HG02852 (cell line): Measurements from ENCODE around the gene NAP1L1.
A peak's percentile ranks its signal among the peaks of the same experiment; 100 is the strongest.

Experiments
- ATAC-seq: cut with Tn5 transposase; IDR thresholded peaks from one replicate; pipeline ENCODE4 v1.9.1; 2021; ENCODE audit warnings: mild to moderate bottlenecking, moderate library complexity; ENCODE audit not compliant: unreplicated experiment

Gene NAP1L1, protein sequence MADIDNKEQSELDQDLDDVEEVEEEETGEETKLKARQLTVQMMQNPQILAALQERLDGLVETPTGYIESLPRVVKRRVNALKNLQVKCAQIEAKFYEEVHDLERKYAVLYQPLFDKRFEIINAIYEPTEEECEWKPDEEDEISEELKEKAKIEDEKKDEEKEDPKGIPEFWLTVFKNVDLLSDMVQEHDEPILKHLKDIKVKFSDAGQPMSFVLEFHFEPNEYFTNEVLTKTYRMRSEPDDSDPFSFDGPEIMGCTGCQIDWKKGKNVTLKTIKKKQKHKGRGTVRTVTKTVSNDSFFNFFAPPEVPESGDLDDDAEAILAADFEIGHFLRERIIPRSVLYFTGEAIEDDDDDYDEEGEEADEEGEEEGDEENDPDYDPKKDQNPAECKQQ

DNA sequence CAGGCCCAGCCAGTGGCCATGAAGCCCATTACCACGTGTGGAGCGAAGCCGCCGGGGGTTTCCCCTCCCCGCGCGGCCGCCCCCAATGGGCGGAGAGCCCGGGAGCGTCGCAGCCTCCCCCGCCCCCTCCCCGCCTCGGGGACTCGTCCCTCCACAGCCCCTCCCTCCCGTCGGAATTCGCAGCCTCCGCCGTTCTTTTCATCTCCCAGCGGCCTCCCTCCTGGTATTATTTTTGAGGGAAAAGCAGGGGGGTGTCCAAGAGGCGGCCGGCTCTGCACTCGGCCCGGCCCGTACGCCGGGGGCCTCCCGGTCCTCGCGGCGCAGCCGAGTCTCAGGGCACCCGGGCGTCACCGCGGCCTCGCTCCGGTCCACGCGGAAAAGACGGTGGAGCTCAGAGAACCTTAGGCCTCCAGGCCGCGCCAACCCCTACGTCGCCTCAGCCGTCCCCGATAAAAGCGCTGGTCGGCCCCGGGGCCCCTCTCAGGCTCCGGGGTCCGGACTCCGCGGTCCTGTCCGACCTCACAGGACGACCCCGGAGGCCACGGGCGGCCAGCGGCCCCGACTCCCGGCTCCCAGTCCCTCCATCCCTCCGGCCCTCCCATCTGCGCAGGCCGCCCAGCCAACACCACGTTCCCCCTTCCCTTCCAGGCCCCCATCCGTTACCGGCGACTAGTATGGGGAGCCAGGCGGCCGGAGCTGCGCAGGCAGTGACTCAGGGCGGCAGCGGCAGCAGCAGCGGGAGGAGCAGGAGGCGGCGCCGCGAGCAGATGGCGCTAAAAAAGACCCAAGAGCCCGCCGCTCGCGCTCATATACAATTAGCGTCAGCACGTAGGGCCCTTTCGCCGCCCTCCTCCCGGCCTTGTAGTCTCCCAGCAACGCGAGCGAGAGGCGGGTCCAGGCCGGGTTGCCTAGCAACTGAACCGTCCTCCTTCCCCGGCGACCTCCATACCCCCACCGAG lies at the start of gene NAP1L1:
NAP1L1 (minus strand) TSS at position 782 of the 959 bp plus-strand sequence. CDS start 10,466 bp downstream, outside the sequence.
- peak; percentile 90 for ATAC-seq

DNA sequence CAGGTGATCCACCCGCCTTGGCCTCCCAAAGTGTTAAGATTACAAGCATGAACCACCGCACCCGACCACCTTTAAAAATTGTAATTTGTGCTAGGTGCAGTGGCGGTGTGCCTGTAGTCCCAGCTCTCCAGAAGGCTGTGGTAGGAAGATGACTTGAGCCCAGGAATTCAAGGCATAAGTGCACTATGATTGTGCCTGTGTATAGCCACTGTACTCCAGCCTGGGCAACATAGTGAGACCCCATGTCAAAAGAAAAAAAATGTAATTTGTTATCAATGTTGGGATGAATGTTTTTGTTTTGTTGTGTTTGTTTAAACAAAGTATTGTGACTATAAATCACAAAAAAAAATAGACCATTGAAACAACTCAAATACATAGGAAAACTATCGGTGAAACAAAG lies 43.1 kb upstream of the NAP1L1 start:
- ATAC-seq, result no peak

DNA sequence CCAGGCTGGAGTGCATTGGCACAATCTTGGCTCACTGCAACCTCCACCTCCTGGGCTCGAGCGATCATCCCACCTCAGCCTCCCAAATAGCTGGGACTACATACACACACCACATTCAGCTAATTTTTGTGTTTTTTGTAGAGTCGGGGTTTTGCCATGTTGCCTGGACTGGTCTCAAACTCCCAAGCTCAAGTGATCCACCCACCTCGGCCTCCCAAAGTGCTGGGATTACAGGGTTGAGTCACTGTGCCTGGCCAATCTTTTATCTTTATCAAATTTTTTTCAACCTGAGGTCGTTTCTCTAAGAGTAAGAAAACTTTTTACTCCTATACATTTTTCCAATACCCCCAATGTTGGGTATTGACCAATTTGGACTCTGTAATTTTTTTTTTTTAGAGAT lies 40.0 kb upstream of the NAP1L1 start:
- no peak for ATAC-seq

DNA sequence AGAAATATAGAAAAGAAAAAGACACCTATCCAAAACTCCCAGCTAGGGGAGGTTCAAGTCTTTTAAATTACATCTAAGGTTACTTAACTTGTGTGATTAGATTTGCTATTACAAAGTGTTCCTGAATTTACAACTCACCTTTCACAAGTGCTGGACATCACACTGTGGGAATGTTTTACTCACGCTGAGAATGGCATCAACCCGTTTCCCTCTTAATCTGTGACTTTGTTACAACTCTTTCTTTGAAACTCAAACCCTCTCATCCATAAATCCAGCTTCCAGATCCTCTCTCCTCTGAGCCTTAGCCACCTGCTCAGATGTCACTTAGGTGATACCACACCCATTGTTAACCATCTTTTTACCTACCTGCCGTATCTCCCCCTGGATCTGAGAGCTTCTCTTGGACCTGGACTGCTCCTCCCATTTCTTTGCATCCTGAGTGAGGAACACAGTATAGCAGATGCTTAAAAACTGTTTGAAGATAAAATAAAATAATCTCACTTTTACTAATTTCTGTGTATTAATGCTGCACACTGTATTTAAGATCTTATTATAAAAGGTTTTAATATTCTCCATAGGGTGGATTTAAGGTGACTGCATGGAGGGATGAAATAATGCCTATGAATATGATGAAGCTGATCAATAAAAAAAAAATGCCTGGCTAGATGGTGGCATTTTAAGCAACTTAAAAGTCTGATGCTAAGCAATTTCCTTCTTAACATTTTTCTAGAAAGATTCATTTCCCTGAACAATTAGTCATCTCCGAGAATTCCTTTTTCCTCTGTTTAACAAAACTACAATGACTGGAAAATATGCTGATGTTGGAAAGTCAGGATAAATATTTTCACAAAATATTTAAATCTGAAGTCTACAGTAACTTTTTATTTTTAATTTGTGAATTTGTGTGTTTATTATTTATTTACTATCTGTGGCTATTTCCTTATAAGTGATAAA lies 39.1 kb upstream of the NAP1L1 start:
- ATAC-seq, result no peak

DNA sequence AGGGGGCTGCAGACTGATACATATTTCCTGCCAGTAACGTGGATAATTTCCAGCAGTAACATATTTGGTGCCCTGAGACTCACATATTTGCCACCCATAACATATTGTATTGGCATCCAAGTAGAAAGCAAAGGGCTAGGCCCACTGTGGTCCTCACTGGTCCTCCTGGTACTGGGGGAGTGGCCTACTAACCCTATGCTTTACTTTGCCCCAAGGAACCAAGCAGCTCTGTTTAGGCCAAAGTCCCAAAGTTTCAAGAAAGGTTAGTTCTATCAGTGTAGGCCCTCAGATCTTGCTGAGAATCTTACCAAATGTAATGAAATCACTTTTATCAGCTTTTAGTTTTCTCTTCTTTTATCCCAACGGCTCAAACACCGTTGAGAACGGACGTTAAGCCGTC lies 35.4 kb upstream of the NAP1L1 start:
- ATAC-seq, result no peak

DNA sequence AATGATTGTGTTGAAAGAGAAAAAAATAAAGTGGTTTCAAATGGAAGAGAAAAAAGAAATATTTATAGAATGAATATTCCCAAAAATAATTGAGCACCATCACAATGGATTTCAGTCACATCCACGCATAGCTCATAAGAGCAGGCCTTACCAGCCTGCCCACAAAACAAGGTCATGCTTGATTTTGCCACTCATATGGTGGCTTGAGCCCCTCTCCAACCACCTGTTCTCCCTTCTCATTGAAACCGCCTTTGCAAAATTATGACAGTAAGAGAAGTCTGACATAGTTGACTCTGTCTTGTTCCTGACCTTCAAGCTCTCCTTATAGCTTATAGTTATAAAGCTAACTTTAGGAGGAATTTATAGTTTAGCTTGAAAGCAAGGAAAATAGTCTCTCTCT lies 33.3 kb upstream of the NAP1L1 start:
- ATAC-seq, result no peak

DNA sequence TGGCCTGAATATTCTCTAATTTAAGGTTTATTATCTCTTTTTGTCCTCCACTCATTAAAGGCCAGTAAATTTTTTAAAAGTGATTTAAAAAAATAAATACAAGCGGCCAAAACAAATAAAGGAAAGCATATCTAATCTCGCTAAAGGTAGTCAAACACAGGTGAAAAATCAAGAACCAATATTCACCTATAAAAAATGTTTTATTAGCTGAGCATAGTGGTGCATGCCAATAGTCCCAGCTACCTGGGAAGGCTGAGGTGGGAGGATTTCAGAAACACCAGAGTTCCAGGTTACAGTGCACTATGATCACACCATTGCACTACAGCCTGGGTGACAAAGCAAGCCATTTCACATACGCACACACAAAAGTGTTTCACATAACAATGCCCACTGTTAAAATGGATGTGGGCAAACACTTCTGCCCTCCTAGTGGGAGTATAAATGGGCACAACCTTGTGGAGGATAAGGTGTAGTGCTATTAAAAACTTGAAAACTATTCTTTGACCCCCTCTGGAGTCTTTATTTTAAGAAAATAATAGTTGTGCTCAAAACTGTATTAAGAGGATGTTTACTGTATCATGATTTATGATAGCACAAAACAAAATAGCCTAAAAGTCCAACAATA lies 32.7 kb upstream of the NAP1L1 start:
- ATAC-seq, result no peak

DNA sequence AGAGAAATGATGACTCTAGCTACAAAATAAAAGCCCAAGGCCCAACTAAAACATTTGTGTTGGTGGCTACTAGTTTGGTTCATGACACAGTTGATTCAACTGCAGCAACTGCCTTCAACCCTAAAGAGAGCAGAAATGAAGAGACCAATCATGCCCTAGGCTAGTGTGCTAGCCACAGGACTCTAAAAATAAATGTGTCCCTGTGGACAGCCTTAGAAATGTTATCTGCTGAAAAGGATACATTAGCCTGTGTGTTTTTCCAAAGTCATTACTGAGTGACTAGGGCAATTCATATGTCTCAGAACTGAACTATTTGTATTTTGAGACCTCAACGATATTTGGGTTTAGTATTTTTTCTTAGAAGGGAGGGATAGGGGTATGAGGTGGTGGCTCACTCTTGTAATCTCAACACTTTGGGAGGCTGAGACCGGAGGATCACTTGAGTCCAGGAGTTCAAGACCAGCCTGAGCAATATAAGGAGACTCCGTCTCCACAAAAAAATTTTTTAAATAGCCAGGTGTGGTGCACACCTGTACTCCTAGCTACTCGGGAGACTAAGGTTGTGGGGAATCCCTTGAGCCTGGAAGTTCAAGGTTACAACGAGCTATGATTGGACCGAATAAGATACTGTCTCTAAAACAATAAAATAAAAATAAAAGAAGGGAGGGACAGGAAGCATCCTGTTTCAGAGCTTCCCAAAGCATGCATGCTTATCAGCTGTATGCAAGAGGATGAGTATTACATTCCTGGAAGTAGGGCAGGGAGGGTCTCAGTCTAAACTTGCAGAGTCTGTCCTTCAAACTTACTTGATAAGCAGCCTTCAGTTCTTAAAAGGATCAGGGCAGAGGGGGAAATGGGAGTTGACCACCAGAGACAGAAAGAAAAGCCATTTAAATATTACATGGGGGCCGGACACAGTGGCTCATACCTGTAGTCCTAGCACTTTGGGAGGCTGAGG lies 29.6 kb upstream of the NAP1L1 start:
- ATAC-seq, result no peak

DNA sequence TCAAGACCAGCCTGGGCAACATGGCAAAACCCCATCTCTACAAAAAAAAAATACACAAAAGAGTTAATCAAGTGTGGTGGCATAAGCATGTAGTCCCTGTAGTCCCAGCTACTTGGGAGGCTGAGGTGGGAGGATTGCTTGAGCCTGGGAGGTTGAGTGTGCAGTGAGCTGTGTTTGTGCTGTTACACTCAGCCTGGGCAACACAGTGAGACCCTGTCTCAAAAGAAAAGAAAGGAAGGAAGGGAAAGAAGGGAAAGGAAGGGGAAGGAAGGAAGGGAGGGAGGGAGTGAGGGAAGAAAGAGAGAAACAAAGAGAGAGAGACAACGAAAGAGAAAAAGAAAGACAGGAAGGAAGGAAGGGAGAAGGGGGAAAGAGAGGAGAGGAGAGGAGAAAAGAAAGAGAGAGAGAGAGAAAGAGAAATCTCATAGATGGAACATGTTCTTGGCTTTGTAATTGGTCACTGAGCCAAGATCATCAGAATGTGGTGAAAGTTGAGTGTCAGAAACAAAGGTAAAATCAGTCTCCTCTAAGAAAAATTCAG lies 26.8 kb upstream of the NAP1L1 start:
- ATAC-seq, result no peak

DNA sequence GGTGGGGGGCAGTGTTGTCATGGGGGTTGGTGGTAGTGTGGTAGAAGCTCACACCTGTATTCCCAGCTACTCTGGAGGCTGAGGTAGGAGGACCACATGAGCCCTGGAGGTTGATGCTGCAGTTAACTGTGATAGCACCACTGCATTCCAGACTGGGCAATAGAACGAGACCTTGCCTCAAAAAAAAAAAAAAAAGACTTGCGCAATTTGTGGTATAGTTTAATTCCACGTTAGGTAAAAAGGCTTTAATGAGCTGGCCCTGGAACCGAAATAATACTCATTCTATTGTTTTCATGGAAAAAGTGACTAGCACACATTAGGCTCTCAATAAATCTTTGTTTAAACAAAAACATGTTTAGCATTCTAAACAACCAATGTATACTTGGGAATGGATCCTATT lies 25.4 kb upstream of the NAP1L1 start:
- no peak for ATAC-seq

DNA sequence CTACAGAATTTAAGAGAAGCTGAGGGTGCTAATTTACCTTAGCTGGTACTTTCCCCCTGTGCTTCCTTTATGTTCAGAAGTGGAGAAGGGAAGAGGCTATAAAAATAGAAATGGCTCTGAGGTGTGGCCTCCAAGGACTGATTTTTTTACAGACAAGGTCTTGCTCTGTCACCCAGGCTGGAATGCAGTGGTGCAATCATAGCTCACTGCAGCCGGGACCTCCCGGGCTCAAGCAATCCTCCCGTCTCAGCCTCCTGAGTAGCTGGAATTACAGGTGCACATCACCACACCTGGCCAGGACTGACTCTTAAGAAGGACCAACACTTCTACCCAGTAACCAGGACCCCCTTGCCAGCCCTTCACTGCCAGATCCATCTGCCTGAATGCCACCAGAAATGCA lies 23.9 kb upstream of the NAP1L1 start:
- no peak for ATAC-seq

DNA sequence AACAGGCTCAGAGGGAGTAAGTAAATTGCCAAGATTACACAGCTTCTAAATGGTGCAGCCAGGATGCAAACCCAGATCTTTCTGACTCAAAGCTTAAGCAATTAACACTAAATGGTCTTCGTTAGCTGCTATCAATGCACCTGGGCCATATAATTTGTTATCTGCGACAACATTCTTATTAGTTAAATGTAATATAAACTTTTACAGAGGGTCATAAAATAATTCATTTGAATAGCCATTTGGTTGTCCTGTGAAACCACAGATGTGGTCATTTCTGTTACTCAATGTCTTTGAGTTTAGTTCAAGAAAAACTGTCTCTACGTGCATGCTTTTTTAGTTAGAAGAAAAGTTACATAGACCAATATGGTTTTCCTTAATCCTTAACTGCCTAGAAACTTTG lies 22.1 kb upstream of the NAP1L1 start:
- ATAC-seq, result no peak

DNA sequence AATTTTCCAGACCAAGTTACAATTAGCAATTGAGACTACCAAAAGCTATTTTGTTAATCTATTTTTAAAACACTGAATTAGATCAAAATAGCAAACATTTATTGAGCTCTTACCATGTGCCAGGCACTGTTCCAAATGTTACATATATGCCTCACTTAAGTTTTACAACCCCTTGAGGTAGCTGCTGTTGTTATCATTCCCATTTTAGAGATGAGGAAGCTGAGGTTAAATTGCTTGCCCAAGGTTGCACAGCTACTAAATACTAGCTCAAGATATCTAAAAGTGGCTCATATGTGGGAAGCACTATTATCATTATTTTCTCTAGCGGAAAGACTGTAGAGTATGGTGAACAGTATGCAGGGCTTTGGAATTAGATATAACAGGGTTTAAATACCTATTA lies 19.5 kb upstream of the NAP1L1 start:
- no peak for ATAC-seq

DNA sequence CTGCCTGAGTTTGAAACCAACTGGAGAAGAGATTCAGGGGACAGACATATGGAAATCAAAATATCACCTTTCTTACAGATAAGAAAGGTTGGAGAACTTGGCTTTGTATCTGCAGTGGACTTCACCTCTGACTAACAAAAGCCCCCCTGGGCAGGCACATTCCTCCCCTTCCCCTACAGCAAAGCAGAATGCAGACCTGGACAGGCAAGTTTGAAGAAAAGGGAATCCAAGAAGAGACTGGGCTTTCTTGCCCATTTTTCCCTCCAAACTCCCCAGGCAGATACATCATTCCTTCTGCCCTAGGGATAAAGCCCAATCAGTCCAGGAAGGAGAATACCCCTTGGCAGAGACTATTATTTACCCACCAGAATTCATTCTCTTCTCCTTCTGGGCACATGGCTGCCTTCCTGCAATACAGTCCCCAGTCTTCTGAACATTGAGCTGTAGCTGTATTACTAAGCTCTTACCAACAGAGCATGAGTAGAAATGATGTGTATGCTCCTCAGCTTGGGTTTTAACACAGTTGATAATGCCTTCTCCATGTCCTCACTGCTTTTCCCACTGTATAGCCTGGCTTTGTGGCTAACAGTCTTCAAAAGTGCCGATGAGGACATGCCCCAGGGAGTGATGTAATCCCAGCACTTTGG lies 17.4 kb upstream of the NAP1L1 start:
- no peak for ATAC-seq

DNA sequence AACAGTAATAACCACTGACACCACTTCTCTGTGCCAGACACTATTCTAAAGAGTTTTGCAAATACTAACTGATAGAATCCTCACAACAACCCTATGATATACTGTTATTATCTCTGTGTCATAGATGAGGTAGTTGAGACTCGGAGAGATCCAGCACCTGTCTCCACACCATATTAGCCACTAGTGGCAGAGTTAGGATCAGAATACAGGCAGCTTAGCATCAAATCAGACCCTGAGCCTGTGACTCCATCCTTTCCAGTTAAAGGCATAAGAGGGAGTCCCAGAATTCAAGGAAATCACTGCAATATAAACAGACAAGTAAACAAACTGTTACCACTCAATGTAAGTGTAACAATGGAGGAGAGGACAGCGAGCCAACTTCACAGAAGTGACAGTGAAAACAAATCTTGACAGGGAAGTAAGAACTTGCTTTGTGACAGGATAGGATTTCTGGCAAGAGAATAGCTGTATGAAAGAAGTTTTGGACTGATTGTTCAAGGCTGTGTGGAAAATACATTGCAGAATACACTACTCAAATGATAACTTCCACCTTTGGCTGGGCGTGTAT lies 11.7 kb upstream of the NAP1L1 start:
- ATAC-seq, result no peak

DNA sequence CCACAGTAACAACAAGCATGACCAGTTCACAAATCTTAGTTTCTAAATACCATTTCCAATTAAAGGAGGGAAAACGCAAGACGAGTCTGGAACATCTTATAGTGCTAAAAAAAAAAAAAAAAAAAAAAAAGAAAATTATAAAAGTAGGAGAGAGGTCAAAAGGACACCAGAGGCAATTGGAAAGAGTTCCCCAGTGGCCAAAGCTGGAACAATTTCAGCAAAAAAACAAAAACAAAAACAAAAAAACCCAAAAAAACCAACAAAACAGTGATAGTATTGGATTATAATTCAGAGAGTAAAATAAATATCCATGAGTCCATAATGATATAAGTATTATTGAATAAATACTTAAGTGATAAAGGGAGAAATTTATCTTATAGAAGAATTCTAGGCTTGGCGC lies 10.3 kb upstream of the NAP1L1 start:
- no peak for ATAC-seq

DNA sequence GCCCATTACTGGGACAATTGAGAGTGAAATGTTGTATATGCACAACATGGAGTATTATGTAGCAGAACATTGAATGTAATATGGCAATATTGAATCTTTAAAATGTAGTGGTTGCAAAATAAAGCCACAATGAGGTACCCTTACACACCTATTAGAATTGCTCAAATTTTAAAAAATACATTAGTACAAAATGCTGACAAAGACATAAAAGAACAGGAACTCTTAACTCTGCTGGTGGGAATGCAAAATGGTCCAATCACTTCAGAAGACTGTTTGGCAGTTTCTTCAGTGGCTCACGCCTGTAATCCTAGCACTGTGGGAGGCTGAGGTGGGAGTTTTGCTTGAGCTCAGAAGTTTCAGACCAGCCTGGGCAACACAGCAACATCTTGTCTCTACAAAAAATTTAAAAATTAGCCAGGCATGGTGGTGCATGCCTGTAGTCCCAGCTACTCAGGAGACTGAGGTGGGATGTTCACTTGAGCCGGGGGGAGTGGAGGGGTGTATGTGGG lies 6.8 kb upstream of the NAP1L1 start:
- ATAC-seq, result no peak

DNA sequence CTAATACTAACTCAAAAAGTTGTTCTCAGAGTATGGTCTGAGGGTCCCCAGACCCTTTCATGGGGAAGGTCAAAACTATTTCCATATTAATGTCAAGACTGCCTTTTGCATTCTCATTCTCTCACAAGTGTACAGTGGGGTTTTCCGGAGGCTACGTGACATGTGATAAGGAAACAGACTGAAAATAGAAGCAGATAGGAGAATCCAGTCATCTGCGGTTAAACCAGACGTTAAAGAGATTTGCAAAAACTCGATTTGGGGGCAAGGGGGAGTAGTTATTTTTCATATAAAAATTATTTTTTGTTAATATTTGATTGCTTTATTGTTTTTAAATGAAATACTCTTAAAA lies 1.0 kb upstream of the NAP1L1 start:
- ATAC-seq, result no peak
